Upper lobe of left lung (tissue), 6 donors: ENCODE measurements around the gene SLC25A38. TPM values are rescaled to one million over a fixed set of nuclear protein-coding genes. Genes with fewer than 3 reads are reported as not detected.
A peak's percentile ranks its signal among the peaks of the same experiment; 100 is the strongest.

ENCODE experiments used
- ATAC-seq, 2 donors: fragments of 200-7000 bp; cut with Tn5 transposase; one replicate each; pipeline ENCODE4 v1.9.1; 2022; ENCODE audit warnings: mild to moderate bottlenecking in 2 of 2, moderate library complexity in 2 of 2; ENCODE audit not compliant: low FRiP score in 2 of 2
- DNase-seq, 2 donors: peaks; one replicate each; pipeline ENCODE4 v3.0.0-alpha.2; 2019 to 2020
- H3K27ac ChIP-seq, 4 donors: fragments of 200-600 bp; sonication (generic); one replicate each; pipeline ENCODE4 v1.5.1; 2016 to 2019
- H3K27me3 ChIP-seq, 4 donors: fragments of 200-600 bp; sonication (generic); one replicate each; pipeline ENCODE4 v1.5.1; 2017 to 2019
- H3K36me3 ChIP-seq, 4 donors: fragments of 200-600 bp; sonication (generic); one replicate each; pipeline ENCODE4 v1.5.1; 2016 to 2019
- H3K4me1 ChIP-seq, 4 donors: fragments of 200-600 bp; sonication (generic); one replicate each; pipeline ENCODE4 v1.5.1; 2018 to 2019
- H3K4me3 ChIP-seq, 4 donors: fragments of 200-600 bp; sonication (generic); one replicate each; pipeline ENCODE4 v1.5.1; 2017 to 2019; ENCODE audit warnings: mild to moderate bottlenecking in 2 of 4, moderate library complexity in 1 of 4
- H3K9me3 ChIP-seq, 4 donors: fragments of 200-600 bp; sonication (generic); one replicate each; pipeline ENCODE4 v1.5.1; 2018 to 2019
- EP300 ChIP-seq, 4 donors: sonication (generic); formaldehyde crosslinking; IDR thresholded peaks; one replicate each; pipeline ENCODE4 v1.5.1; 2017; ENCODE audit warnings: antibody characterized with exemption in 4 of 4, control low read depth in 2 of 4
- POLR2A ChIP-seq, 4 donors: fragments of 450-650 bp; IDR thresholded peaks; one replicate each; pipeline ENCODE4 v1.5.1; 2016 to 2017; ENCODE audit warnings: antibody characterized with exemption in 4 of 4, mild to moderate bottlenecking in 2 of 4
- POLR2AphosphoS5 ChIP-seq, 2 donors: sonication (generic); formaldehyde crosslinking; IDR thresholded peaks; one replicate each; pipeline ENCODE4 v1.5.1; 2017; ENCODE audit warnings: antibody characterized with exemption in 2 of 2
- WGBS, 2 donors: methylation state at CpG; one replicate each; pipeline ENCODE4 v1.1.5; 2017 to 2018; 5-methylcytosine and 5-hydroxymethylcytosine counted together
- total RNA-seq, 6 donors: library from RNA; depleted of rRNA in 4 of 6; stranded (reverse); fragments of >200 nt in 4 of 6; gene quantifications; one replicate each; pipeline versions ENCODE4 v1.1.0 to v1.2.1, GENCODE V29; 2016 to 2021
- TF ChIP-seq, protein P1 (sequence below), 6 experiments: fragments of 450-650 bp in 4 of 6; fragments of 200-600 bp in 2 of 6; sonication (generic) in 2 of 6; IDR thresholded peaks; one replicate each; pipeline ENCODE4 v1.5.1; 2016 to 2019; ENCODE audit warnings: antibody characterized with exemption in 6 of 6
- donor health status: DM: no; HTN: no; CAD: no; lungs with moderate emphysema.
- donor health status: DM: no; HTN: yes; CAD: no; lungs with severe emphysema.

The SLC25A38 gene
- total RNA-seq, 6 donors from 2014 or later: 17.5 to 36.5 (median 30.2) TPM

DNA sequence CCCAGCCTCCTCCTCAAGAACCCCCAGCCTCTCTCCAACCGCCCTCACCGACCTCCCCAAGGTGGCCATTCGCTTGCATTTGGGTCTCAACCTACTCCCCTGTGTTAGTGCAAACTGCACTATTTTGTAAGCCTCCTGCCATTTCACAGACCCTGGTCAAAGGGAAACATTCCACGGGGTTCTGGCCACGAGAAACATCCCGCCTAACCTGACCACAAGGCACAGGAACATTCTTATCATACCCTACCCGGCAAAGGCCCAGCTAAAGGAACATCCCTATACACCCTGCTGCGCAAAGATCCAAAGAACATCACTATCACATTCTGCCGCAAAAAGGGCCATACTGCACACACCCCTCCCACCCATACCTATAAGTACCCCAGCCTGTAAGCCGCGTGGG lies 46.3 kb downstream of the SLC25A38 start:
- DNase-seq (no peak), ATAC-seq (no peak)
- TF ChIP-seq EP300 (IDR thresholded peaks at IDR 0.05): no peak
- Histone ChIP-seq H3K27me3 (no peaks in the 10 kb centered on the region), H3K9me3 (no peaks in the 10 kb centered on the region), H3K4me3 (no peak overlapping the region), H3K27ac (peak overlapping the region in 2 of 4 donors; percentile 40 to 43), H3K36me3 (no peaks in the 10 kb centered on the region), H3K4me1 (peaks cover 3 to 10% (median 5%) of the 10 kb centered on the region in 4 donors)
- WGBS, 2 donors: 89 to 91% methylated on average over 11 of the region's 11 CpGs

- ATAC-seq: no peak
- no peak for DNase-seq
- Histone ChIP-seq H3K27me3 (no peaks in the 10 kb centered on the region), H3K4me3 (no peak overlapping the region), H3K27ac (no peak overlapping the region), H3K4me1 (peaks cover 3 to 10% (median 5%) of the 10 kb centered on the region in 4 donors), H3K9me3 (no peaks in the 10 kb centered on the region), H3K36me3 (no peaks in the 10 kb centered on the region)
- TF ChIP-seq POLR2AphosphoS5 (IDR thresholded peaks at IDR 0.05) (no peak), EP300 (IDR thresholded peaks at IDR 0.05) (no peak), POLR2A (IDR thresholded peaks at IDR 0.05) (no peak)
- TF ChIP-seq, protein P1, sequence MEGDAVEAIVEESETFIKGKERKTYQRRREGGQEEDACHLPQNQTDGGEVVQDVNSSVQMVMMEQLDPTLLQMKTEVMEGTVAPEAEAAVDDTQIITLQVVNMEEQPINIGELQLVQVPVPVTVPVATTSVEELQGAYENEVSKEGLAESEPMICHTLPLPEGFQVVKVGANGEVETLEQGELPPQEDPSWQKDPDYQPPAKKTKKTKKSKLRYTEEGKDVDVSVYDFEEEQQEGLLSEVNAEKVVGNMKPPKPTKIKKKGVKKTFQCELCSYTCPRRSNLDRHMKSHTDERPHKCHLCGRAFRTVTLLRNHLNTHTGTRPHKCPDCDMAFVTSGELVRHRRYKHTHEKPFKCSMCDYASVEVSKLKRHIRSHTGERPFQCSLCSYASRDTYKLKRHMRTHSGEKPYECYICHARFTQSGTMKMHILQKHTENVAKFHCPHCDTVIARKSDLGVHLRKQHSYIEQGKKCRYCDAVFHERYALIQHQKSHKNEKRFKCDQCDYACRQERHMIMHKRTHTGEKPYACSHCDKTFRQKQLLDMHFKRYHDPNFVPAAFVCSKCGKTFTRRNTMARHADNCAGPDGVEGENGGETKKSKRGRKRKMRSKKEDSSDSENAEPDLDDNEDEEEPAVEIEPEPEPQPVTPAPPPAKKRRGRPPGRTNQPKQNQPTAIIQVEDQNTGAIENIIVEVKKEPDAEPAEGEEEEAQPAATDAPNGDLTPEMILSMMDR (IDR thresholded peaks at IDR 0.05): no peak
- whole genome bisulfite sequencing, 2 donors: 81 to 91% methylated on average over 5 of the region's 5 CpGs
Observed at GRCh38 chr3:39432342-39432741, 49.2 kb downstream of the SLC25A38 start.

DNA sequence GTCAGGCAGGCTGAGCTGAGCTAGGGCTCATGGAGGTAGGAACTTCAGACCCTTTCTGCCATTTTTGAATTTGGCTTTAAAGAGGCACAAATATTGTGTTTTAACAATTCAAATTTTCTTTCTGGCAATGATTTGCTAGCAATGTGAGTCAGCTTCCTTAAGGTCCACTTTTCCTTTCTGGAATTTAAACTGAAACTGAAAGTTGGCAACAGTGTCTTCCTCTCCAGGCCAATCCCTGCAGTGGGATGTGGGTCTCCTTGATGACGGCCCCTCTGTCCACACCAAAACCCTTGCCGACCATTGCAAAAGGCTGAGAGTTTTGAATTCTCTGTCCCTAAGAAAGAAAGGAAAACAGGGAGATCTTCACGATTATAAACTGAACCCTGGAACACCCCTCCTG lies 50.5 kb downstream of the SLC25A38 start:
- WGBS, 2 donors: 67% methylated on average over 3 of the region's 3 CpGs
- DNase-seq: no peak
- Histone ChIP-seq H3K4me1 (peaks cover 3 to 10% (median 5%) of the 10 kb centered on the region in 4 donors), H3K9me3 (no peaks in the 10 kb centered on the region), H3K27ac (peak overlapping the region in 3 of 4 donors; percentile 8 to 77 (median 55)), H3K36me3 (no peaks in the 10 kb centered on the region), H3K27me3 (no peaks in the 10 kb centered on the region), H3K4me3 (no peak overlapping the region)
- TF ChIP-seq EP300 (IDR thresholded peaks at IDR 0.05): no peak
- TF ChIP-seq, protein P1 (IDR thresholded peaks at IDR 0.05): no peak
- TF ChIP-seq POLR2AphosphoS5 (IDR thresholded peaks at IDR 0.05): no peak
- no peak for TF ChIP-seq POLR2A (IDR thresholded peaks at IDR 0.05)
- no peak for ATAC-seq

- no peak overlapping the region for H3K27ac ChIP-seq
- H3K36me3 ChIP-seq: no peaks in the 10 kb centered on the region
- H3K27me3 ChIP-seq: no peaks in the 10 kb centered on the region
- DNase-seq (no peak), ATAC-seq (peak; percentile 16 to 62)
- no peak overlapping the region for H3K4me3 ChIP-seq
- H3K4me1 ChIP-seq: peaks cover 3 to 10% (median 5%) of the 10 kb centered on the region in 4 donors
- WGBS, 2 donors: 75 to 76% methylated on average over 4 to 5 of the region's 5 CpGs
- TF ChIP-seq POLR2AphosphoS5 (IDR thresholded peaks at IDR 0.05) (no peak), POLR2A (IDR thresholded peaks at IDR 0.05) (no peak), EP300 (IDR thresholded peaks at IDR 0.05) (no peak)
- TF ChIP-seq, protein P1 (IDR thresholded peaks at IDR 0.05): no peak
- H3K9me3 ChIP-seq: no peaks in the 10 kb centered on the region
Observed at GRCh38 chr3:39434574-39434973, 51.4 kb downstream of the SLC25A38 start.

DNA sequence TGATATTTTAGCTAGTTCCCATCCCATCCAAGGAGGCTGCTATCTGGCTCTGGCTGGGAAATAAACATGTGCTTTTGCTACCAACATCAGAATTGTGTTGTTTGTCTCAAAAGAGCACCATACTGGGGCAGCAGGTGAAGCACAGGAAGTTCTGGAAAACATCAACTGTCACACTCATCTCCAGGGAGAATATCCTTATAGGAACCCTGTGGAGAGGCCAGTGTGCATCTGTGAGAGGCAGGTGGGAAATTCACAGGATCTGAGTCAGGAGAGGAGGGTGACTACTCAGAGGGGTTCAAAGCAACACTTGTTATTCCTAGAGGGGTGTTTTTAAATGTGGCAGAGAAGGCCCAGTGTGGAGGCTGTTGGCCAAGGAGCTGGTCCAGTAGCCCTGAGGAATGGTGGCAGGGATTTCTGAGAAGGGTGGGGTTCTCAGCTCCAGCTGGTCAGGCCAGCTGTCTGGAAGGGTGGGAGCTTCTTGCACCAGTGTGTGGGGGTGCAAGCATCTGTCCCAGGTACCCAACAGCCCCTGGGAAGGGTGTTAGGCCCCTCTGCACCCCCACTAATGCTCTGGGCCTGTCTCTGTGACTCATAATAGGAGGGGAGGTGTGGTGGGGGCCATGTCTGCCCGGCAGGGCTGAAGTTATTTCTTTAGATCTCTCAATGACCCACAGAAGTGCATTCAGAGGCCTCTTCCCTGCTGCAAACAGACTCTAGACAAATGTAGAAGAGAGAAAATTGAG lies 52.0 kb downstream of the SLC25A38 start:
- WGBS, 2 donors: 64 to 83% methylated on average over 1 of the region's 1 CpG
- H3K4me1 ChIP-seq: peaks cover 3 to 10% (median 5%) of the 10 kb centered on the region in 4 donors
- TF ChIP-seq EP300 (IDR thresholded peaks at IDR 0.05) (no peak), POLR2A (IDR thresholded peaks at IDR 0.05) (no peak), POLR2AphosphoS5 (IDR thresholded peaks at IDR 0.05) (no peak)
- TF ChIP-seq, protein P1 (IDR thresholded peaks at IDR 0.05): no peak
- ATAC-seq (no peak), DNase-seq (no peak)
- no peak overlapping the region for H3K27ac ChIP-seq
- H3K27me3 ChIP-seq: no peaks in the 10 kb centered on the region
- no peak overlapping the region for H3K4me3 ChIP-seq
- no peaks in the 10 kb centered on the region for H3K36me3 ChIP-seq
- H3K9me3 ChIP-seq: no peaks in the 10 kb centered on the region
